HT1080 (cell line): ENCODE data around the gene ANKRD63. TPM values are rescaled to one million over a fixed set of nuclear protein-coding genes. Genes with fewer than 3 reads are reported as not detected.
A peak's percentile ranks its signal among the peaks of the same experiment; 100 is the strongest.

Experiments used
- DNase-seq: peaks from one replicate; pipeline ENCODE4 v3.0.0-alpha.2; 2015; ENCODE audit warnings: low read depth
- polyA plus RNA-seq, 2 experiments: library from polyadenylated mRNA; depleted of rRNA; stranded (reverse); fragments of >200 nt; gene quantifications; 2 replicates each; pipeline ENCODE4 v1.2.3, GENCODE V29; 2015
- total RNA-seq: library from RNA; depleted of rRNA; stranded (reverse); fragments of >200 nt; shearing (Covaris generic); gene quantifications from 2 replicates; pipeline ENCODE4 v1.2.3, GENCODE V29; 2014; rRNA removed

ANKRD63 gene
- total RNA-seq, result not detected in 2 replicates
- not detected in 2 replicates for polyA plus RNA-seq (2015; cell fraction: cytosol; rRNA removed)
- not detected in 2 replicates for polyA plus RNA-seq (2015; cell fraction: nucleus; rRNA removed)

DNA sequence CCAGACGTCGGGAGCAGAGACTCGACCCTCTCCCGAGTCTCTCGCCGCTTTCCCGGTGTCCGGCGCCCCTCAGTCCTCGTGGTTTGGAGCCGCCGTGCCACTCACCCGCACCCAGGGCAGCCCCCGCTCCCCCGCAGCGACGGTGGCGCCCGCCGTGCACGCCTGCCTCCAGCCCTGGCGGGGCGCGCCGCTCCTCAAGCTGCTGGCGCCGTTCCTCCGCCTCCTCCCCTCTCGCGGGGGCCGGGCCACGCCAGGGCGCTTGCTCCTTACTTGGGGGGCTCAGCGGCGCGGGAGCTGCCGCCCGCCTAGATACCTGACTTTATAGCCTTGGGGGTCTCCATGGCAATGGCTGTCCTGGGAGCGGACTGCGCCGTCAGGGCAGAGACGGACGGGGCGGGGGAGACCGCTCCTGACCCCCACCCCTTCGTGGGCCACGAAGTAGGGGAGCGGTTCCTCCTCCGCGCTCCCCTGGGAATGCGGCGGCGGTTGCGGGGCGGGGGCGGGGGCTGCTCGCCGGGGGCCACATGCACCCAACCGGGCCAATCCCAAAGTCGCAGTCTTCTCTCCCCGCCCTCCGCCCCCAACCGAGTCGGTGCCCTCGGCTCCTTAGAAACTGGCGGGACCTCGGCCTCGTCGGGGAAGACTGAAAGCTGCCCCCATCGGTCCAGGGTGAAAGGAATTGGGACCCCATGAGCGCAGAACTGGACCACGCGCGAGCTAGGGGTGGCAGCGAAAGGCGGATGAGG, at the start of gene ANKRD63:
TSS of gene ANKRD63 (minus strand) at position 196 of the 746 bp plus-strand sequence. CDS start 478 bp downstream, outside the sequence.
- no peak for DNase-seq

DNA sequence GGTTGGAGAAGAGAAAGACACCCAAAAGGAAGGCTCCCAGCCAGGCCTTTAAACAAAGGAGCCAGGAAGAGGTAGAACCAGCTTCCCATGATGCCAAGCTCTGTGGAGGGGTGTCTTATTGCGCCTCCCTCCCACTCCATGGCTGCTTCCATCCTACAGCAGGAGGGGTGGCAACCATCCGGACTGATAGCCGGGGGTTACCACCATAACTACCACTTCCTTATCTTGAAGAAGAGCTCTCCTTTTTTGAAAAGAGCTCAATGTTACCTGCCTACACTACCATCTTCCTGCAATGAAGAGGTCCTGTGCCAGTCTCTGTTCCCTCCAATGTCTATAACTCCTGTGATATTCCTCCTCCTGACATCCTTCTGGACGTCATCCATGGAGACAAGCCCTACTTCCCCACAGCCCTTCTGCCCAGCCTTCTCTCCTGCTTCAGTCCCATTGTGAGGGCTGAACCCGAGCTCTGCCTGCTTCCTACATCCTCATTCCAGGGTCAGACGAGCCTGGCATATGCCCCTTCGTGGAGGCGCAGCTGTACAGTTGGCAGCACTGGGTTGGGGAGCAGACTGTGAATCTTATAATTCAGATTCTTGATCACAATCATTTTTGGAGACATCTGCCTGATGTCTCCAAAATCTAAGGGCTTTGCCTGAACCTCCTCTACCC, 49.4 kb upstream of the ANKRD63 start:
- DNase-seq, result no peak

GRCh38 chr15:40331637-40332036, 48.8 kb upstream of the ANKRD63 start:
- no peak for DNase-seq

GRCh38 chr15:40331026-40331425, 48.2 kb upstream of the ANKRD63 start:
- DNase-seq, result no peak

DNA sequence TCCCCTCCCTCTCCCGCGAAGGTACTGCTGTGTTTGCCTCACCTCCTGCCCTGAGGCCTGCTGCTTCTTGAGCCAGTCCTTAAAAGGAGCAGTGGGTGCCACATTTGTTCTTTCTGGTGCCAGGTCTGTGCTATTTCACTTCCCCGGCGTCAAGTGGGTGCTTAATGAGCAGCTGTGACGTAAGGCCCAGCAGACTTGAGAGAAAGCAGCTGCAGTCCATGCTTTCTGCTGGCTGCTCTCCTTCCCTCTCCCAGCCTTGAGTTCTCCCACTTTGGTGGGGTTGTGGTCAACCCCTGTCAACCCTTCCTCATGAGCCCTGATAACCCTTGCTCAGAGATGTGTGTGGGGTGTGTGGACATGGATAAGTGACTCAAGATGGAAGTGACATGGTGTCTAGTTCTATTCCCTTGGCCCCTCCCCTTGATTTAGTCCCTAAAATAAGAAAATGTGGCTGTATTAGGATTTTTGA, 47.5 kb upstream of the ANKRD63 start:
- no peak for DNase-seq

DNA sequence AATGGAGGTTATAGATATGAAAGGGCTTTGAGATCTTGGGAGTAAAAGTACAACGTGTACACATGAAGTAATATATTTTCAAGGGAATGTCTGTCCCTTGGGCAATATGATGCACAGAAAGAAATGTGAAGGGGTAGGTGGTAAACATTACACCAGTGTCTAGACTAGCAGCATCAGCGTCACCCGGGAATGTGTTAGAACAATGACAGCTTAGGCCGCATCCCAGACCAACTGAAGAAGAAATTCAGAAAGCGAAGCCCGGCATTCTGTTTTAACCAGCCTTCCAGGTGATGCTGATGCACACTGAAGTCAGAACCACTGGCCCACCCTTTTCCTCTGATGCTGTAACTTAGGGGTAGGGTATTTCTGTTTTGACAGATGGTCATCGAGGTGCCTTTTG, 46.9 kb upstream of the ANKRD63 start:
- no peak for DNase-seq

- DNase-seq, result no peak
Observed at GRCh38 chr15:40328751-40329150, 45.9 kb upstream of the ANKRD63 start.

- no peak for DNase-seq
Observed at GRCh38 chr15:40328176-40328575, 45.3 kb upstream of the ANKRD63 start.

- no peak for DNase-seq
Observed at GRCh38 chr15:40327457-40327856, 44.6 kb upstream of the ANKRD63 start.

DNA sequence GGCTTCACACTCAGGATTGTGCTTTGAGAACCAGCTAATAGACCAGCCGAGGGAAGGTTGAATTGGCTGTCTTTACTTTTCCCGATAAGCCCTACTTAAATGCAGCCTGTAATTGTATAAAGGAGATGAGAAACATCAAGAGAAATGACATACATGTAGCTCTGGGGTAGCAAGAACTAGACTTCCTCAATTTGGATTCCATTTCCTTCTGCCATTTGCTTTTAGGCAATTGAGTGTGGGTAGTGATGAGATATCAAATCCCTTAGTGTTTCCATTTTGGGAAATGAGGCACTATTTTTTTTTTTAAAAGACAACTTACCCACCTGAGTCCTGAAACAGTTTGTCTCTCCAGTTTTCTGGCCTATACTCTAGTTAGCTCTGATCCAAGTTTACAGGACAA, 42.8 kb upstream of the ANKRD63 start:
- no peak for DNase-seq

DNA sequence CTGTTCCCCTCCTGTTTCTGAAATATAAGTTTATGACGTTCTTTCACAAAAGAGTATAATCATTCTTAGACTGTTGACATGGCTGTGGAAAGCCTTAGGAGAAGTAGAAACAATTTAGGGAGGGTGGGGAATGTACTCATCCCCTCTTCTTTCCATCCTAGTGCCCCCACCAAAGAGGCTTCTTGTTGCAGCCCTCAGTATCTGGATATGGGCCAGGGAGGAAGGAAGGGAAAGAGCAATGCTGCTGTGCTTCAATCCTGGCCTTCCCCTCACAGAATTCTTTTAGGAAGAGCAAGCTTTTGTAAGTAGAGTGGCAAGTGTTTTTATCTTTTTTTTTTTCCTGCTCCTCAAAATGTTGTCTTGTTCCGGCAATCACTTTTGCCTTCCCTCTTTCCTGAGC, 42.3 kb upstream of the ANKRD63 start:
- no peak for DNase-seq

DNA sequence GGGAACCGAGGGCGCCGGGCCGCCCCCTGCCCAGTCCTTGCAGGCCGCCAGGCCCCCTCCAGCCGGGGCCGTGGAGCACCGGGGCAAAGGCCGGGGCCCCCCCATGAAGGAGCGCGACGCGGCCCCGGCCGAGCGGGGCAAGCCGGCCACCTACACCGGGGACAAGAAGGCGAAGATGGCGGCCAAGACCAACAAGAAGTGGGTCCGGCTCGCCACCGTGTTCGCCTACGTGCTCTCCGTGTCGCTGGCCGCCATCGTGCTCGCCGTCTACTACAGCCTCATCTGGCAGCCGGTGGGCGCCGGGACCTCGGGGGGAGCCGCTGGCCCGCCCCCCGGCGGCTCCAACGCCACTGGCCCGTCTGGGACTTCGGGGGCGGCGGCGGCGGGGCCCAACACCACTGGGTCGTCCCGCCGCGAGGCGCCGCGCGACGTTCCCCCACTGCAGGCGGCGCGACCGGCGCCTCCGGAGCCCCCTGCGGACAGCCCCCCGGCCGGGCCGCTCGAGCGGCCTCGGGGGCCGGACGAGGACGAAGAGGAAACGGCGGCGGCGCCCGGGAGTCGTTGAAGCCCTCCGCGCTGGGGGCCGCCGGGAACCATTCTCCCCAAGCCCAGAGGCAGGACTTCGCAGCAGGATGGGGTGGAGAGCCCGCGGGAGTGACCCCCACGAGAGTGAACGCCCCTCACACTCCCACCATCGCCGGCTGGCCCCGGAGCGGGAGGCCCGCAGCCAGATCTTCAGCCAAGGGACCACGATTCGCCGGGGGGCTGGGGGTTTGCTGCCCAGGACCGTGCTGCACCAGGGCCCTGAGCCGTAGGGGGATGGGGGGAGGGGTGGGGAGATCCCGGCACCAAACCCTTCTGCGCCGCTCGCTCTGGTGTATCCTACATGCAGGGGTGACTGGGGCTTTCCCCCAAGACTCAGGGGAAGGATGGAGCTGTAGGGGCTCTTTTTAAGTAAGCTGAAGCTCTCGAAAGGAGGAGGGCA, 41.4 kb upstream of the ANKRD63 start:
- DNase-seq, result no peak

- DNase-seq, result peak; percentile 95
Observed at GRCh38 chr15:40323239-40323952, 40.5 kb upstream of the ANKRD63 start, which contains the start of gene INAFM2. Gene INAFM2 (plus strand): TSS chr15:40323692. CDS start chr15:40324056, 364 bp downstream.

DNA sequence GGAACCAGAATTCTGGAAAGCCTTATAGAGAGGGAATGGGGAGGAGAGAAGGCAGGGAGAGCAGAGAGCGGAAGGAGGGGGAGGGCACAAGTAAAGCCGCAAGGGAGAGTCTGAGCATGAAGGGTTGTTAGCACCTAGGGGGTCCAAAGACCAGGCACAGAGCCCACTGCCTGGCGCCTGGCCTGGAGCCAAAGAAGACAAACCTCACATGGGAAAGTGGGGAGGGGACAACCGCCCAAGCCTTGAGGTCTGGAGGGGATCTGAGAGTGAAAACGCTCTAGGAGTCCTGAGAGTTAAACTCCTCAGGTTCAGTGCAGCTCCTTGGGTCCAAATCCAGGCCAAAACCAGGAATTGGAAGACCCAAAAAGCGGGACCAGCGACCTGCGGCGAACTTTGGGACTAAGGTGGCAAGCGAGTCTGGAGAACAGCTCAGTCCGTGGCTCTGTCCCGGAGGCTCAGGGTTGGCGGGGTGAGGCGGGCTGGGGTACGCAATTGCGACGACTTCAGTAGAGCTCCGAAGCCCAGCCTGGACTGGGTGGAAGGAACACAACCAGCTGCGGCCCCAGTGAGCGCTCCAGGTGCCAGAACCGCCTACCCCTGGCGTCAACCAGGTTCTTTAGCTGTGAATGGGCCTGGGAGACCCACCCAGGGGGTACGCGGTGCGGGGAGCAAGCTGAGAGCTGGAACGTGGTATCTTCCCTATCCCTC, 39.8 kb upstream of the ANKRD63 start:
- DNase-seq, result no peak

GRCh38 chr15:40320931-40321371, 38.1 kb upstream of the ANKRD63 start:
- DNase-seq, result peak; percentile 44

- DNase-seq, result no peak
Observed at GRCh38 chr15:40320409-40320808, 37.5 kb upstream of the ANKRD63 start.

DNA sequence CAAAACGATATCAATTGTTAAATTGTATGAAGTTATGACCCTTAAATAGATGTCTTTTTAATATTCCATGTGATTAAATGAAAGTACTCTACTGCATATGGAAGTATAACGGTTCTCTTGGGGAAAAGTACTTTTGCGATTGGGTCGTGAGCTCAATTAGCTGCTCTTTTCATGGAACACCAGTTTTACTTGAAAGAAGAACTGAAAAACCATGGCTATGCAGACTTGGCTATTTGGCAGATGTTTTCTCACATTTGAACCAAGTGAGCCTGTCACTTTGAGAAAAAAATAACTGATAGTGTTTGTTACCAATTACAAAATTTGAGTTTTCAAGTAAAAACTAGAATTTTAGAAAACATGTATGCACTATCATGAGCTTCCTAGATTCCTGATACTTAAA, 34.7 kb upstream of the ANKRD63 start:
- no peak for DNase-seq

DNA sequence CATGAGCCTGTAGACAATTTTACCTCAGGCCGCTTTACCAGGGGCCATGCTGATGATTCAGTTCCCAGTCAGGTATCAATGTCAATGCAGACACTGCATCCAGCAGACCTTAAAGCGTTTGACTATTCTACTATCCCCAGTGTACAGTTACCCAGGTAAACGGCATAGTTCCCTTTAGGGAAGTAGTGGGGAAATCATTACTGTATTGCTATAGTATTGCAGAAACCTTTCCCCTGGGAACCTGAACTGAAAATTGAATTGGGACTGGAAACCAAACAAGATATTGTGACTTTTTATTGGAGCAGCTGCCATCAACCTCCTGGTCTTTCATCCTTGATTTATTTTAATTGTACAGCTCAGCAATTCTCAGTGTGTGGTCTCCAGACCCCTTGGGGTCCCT, 34.1 kb upstream of the ANKRD63 start:
- no peak for DNase-seq

GRCh38 chr15:40314723-40315276, 31.9 kb upstream of the ANKRD63 start:
- peak; percentile 87 for DNase-seq
